ENCODE data around the gene HOXD3.

The HOXD3 gene

GRCh38 chr2:176174824-176175708 is 18.0 kb downstream of the HOXD3 start:
- TF ChIP-seq EZH2phosphoT487 (IDR thresholded peaks at IDR 0.05; ENCODE audit: borderline replicate concordance) (no peak), CTCF (conservative IDR thresholded peaks at IDR 0.05; ENCODE audit: low read length) (no peak)
- no peaks in the 10 kb centered on the region for H3K36me3 ChIP-seq (ENCODE audit: insufficient read depth, low read length)
- H2AFZ ChIP-seq (ENCODE audit: low read length): no peak overlapping the region
- peaks cover 6% of the 10 kb centered on the region for H3K27me3 ChIP-seq (ENCODE audit: insufficient read depth, low read length, poor library complexity, severe bottlenecking)
- no peaks in the 10 kb centered on the region for H3K79me2 ChIP-seq (ENCODE audit: insufficient read depth, low read length)
- no peaks in the 10 kb centered on the region for H3K4me1 ChIP-seq (ENCODE audit: insufficient read depth, low read length, poor library complexity, severe bottlenecking)
- H3K4me2 ChIP-seq (ENCODE audit: low read depth, low read length, poor library complexity, severe bottlenecking): no peak overlapping the region
- no peaks in the 10 kb centered on the region for H3K9me3 ChIP-seq (ENCODE audit: insufficient read depth, low read depth, low read length)
- no peaks in the 10 kb centered on the region for H4K20me1 ChIP-seq (ENCODE audit: insufficient read depth, low read length, poor library complexity, severe bottlenecking)
- no peak overlapping the region for H3K4me3 ChIP-seq (ENCODE audit: low read length, poor library complexity, severe bottlenecking)
- H3K9me2 ChIP-seq (replicated peaks; ENCODE audit: low read depth, low read length): no peaks in the 10 kb centered on the region
- H3F3A ChIP-seq (ENCODE audit: low read depth): no peaks in the 10 kb centered on the region
- H3K9ac ChIP-seq (ENCODE audit: low read depth, low read length, poor library complexity, severe bottlenecking): no peak overlapping the region

- Histone ChIP-seq H3K9ac (ENCODE audit: low read depth, low read length, poor library complexity, severe bottlenecking) (no peak overlapping the region), H3K27me3 (ENCODE audit: insufficient read depth, low read length, poor library complexity, severe bottlenecking) (peaks cover 6% of the 10 kb centered on the region), H3K9me3 (ENCODE audit: insufficient read depth, low read depth, low read length) (no peaks in the 10 kb centered on the region), H4K20me1 (ENCODE audit: insufficient read depth, low read length, poor library complexity, severe bottlenecking) (no peaks in the 10 kb centered on the region), H3K79me2 (ENCODE audit: insufficient read depth, low read length) (no peaks in the 10 kb centered on the region), H3K4me3 (ENCODE audit: low read length, poor library complexity, severe bottlenecking) (no peak overlapping the region), H3K4me1 (ENCODE audit: insufficient read depth, low read length, poor library complexity, severe bottlenecking) (no peaks in the 10 kb centered on the region), H3F3A (ENCODE audit: low read depth) (no peaks in the 10 kb centered on the region), H3K4me2 (ENCODE audit: low read depth, low read length, poor library complexity, severe bottlenecking) (no peak overlapping the region), H3K9me2 (replicated peaks; ENCODE audit: low read depth, low read length) (no peaks in the 10 kb centered on the region), H3K36me3 (ENCODE audit: insufficient read depth, low read length) (no peaks in the 10 kb centered on the region), H2AFZ (ENCODE audit: low read length) (no peak overlapping the region)
- TF ChIP-seq CTCF (conservative IDR thresholded peaks at IDR 0.05; ENCODE audit: low read length) (no peak), EZH2phosphoT487 (IDR thresholded peaks at IDR 0.05; ENCODE audit: borderline replicate concordance) (no peak)
These were observed 18.9 kb downstream of the HOXD3 start for GRCh38 chr2:176175709-176176607.

GRCh38 chr2:176177580-176178037 is 20.5 kb downstream of the HOXD3 start:
- no peak overlapping the region for H3K9ac ChIP-seq (ENCODE audit: low read depth, low read length, poor library complexity, severe bottlenecking)
- no peaks in the 10 kb centered on the region for H3F3A ChIP-seq (ENCODE audit: low read depth)
- no peaks in the 10 kb centered on the region for H3K4me1 ChIP-seq (ENCODE audit: insufficient read depth, low read length, poor library complexity, severe bottlenecking)
- H3K4me3 ChIP-seq (ENCODE audit: low read length, poor library complexity, severe bottlenecking): no peak overlapping the region
- no peaks in the 10 kb centered on the region for H3K9me3 ChIP-seq (ENCODE audit: insufficient read depth, low read depth, low read length)
- H3K27me3 ChIP-seq (ENCODE audit: insufficient read depth, low read length, poor library complexity, severe bottlenecking): peaks cover 6% of the 10 kb centered on the region
- H2AFZ ChIP-seq (ENCODE audit: low read length): no peak overlapping the region
- H3K79me2 ChIP-seq (ENCODE audit: insufficient read depth, low read length): no peaks in the 10 kb centered on the region
- H4K20me1 ChIP-seq (ENCODE audit: insufficient read depth, low read length, poor library complexity, severe bottlenecking): no peaks in the 10 kb centered on the region
- H3K36me3 ChIP-seq (ENCODE audit: insufficient read depth, low read length): no peaks in the 10 kb centered on the region
- no peak overlapping the region for H3K4me2 ChIP-seq (ENCODE audit: low read depth, low read length, poor library complexity, severe bottlenecking)
- no peaks in the 10 kb centered on the region for H3K9me2 ChIP-seq (replicated peaks; ENCODE audit: low read depth, low read length)
- TF ChIP-seq EZH2phosphoT487 (IDR thresholded peaks at IDR 0.05; ENCODE audit: borderline replicate concordance): no peak
- no peak for TF ChIP-seq CTCF (conservative IDR thresholded peaks at IDR 0.05; ENCODE audit: low read length)
